HepG2 (cell line): Measurements from ENCODE around the gene RTRAF. TPM values are rescaled to one million over a fixed set of nuclear protein-coding genes. Genes with fewer than 3 reads are reported as not detected.

ENCODE experiments used
- ATAC-seq: fragments of 200-7000 bp; cut with Tn5 transposase; 3 replicates; pipeline ENCODE4 v1.9.1; 2020; ENCODE audit warnings: mild to moderate bottlenecking, moderate library complexity
- BruUV-seq: library from RNA; stranded (reverse); fragments of 400-500 nt; replicated peaks from 2 replicates; lab custom pipeline; 2021; lab: Mats Ljungman, UMichigan
- CTCF ChIA-PET: fragments of 300-600 bp; formaldehyde crosslinking; extraction: SDS; loops from one replicate; lab custom pipeline; 2021; ENCODE audit warnings: low total read pairs, inconsistent platforms, low intra/inter-chr PET ratio; lab: Yijun Ruan, JAX
- POLR2A ChIA-PET: fragments of 350-600 bp; sonication (Branson Sonifier 250); formaldehyde crosslinking; loops from one replicate; lab custom pipeline; 2020; ENCODE audit warnings: antibody characterized with exemption, inconsistent platforms; lab: Yijun Ruan, JAX
- DNase-seq: peaks from one replicate; pipeline ENCODE4 v3.0.0-alpha.2; 2015; ENCODE audit warnings: low spot score
- FAIRE-seq: peaks from 3 replicates; lab custom pipeline; 2011; peaks lifted over from hg19 to GRCh38; lab: Jason Lieb, UNC
- H2AFZ ChIP-seq: one replicate; pipeline ENCODE4 v1.6.1; 2011; ENCODE audit warnings: low read length, inconsistent platforms
- H3K27ac ChIP-seq: fragments of 300-600 bp; 3 replicates; pipeline ENCODE4 v1.8.0; 2011; ENCODE audit warnings: mixed run types, mild to moderate bottlenecking, mixed read lengths, low read length, inconsistent platforms; ENCODE audit not compliant: insufficient read depth; ENCODE audit errors: extremely low read length
- H3K27me3 ChIP-seq, 2 experiments: fragments of 200-600 bp in 1 of 2; 2 replicates in 1 of 2; 3 replicates in 1 of 2; pipeline versions ENCODE4 v1.6.0 to v1.8.0; 2011; ENCODE audit warnings: low read length in 2 of 2, mild to moderate bottlenecking in 2 of 2, moderate library complexity in 2 of 2, inconsistent platforms in 1 of 2; ENCODE audit not compliant: insufficient read depth in 2 of 2, control insufficient read depth in 1 of 2
- H3K36me3 ChIP-seq, 2 experiments: fragments of 200-600 bp in 1 of 2; replicated peaks in 1 of 2; 2 replicates in 1 of 2; 3 replicates in 1 of 2; pipeline versions ENCODE4 v1.5.1 to v1.8.0; 2011; ENCODE audit warnings: low read length in 2 of 2, inconsistent platforms in 1 of 2; ENCODE audit not compliant: insufficient read depth in 2 of 2, control insufficient read depth in 1 of 2
- H3K4me1 ChIP-seq: 2 replicates; pipeline ENCODE4 v1.5.1; 2012; ENCODE audit warnings: low read length, inconsistent platforms; ENCODE audit not compliant: insufficient read depth
- H3K4me2 ChIP-seq: 2 replicates; pipeline ENCODE4 v1.6.0; 2011; ENCODE audit warnings: low read depth, low read length, inconsistent platforms
- H3K4me3 ChIP-seq, 3 experiments: fragments of 200-600 bp in 1 of 3; sonication (generic), shearing (Covaris generic) in 1 of 3; replicated peaks in 1 of 3; 2 replicates each; pipeline ENCODE4 v1.5.1; 2011 to 2016; ENCODE audit warnings: low read length in 3 of 3, inconsistent platforms in 2 of 3, low read depth in 2 of 3, mild to moderate bottlenecking in 2 of 3, control low read depth in 1 of 3, mixed read lengths in 1 of 3; ENCODE audit not compliant: insufficient read depth in 1 of 3
- H3K79me2 ChIP-seq: one replicate; pipeline ENCODE4 v1.6.1; 2011; ENCODE audit warnings: low read length, inconsistent platforms; ENCODE audit not compliant: insufficient read depth
- H3K9ac ChIP-seq: 2 replicates; pipeline ENCODE4 v1.6.0; 2011; ENCODE audit warnings: mild to moderate bottlenecking, low read depth, low read length, inconsistent platforms; ENCODE audit not compliant: insufficient read depth
- H3K9me3 ChIP-seq: 2 replicates; pipeline ENCODE4 v1.5.1; 2012; ENCODE audit warnings: mild to moderate bottlenecking, low read length
- H4K20me1 ChIP-seq: 2 replicates; pipeline ENCODE4 v1.6.0; 2011; ENCODE audit warnings: inconsistent platforms, mild to moderate bottlenecking, low read length, moderate library complexity; ENCODE audit not compliant: insufficient read depth
- CHCHD3 ChIP-seq: sonication (generic); formaldehyde crosslinking; IDR thresholded peaks from 2 replicates; pipeline ENCODE4 v1.8.0; 2022; ENCODE audit warnings: mild to moderate bottlenecking, missing genetic modification reagents, moderate library complexity
- HNF4A ChIP-seq: sonication (generic); formaldehyde crosslinking; IDR thresholded peaks from 2 replicates; pipeline ENCODE4 v1.4.0; 2020; ENCODE audit warnings: missing genetic modification reagents
- HNF4G ChIP-seq, 2 experiments: sonication (generic) in 1 of 2; formaldehyde crosslinking in 1 of 2; IDR thresholded peaks; 2 replicates each; pipeline versions ENCODE4 v1.4.0 to v1.6.1; 2011 to 2020; ENCODE audit warnings: borderline replicate concordance in 2 of 2, low read depth in 2 of 2, mild to moderate bottlenecking in 2 of 2, low read length in 1 of 2, missing genetic modification reagents in 1 of 2, moderate library complexity in 1 of 2
- KLF16 ChIP-seq, 2 experiments: sonication (generic) in 1 of 2; formaldehyde crosslinking in 1 of 2; IDR thresholded peaks; 2 replicates each; pipeline versions ENCODE4 v1.6.1 to v1.8.0; 2016 to 2023; ENCODE audit warnings: missing genetic modification reagents in 2 of 2, missing compliant biosample characterization in 1 of 2
- NFIC ChIP-seq: IDR thresholded peaks from 2 replicates; pipeline ENCODE4 v1.6.1; 2012; ENCODE audit warnings: mild to moderate bottlenecking, low read length, inconsistent platforms
- THAP9 ChIP-seq: sonication (generic); formaldehyde crosslinking; IDR thresholded peaks from 2 replicates; pipeline ENCODE4; 2020; ENCODE audit warnings: missing genetic modification reagents, mild to moderate bottlenecking, borderline replicate concordance
- ZSCAN12 ChIP-seq: sonication (generic); formaldehyde crosslinking; IDR thresholded peaks from 2 replicates; pipeline ENCODE4 v1.9.0; 2021; ENCODE audit warnings: mild to moderate bottlenecking, missing genetic modification reagents
- ZSCAN30 ChIP-seq: sonication (generic); formaldehyde crosslinking; IDR thresholded peaks from 2 replicates; pipeline ENCODE4 v1.5.0; 2020; ENCODE audit warnings: mild to moderate bottlenecking, missing genetic modification reagents
- WGBS: methylation state at CpG from one replicate; pipeline ENCODE4 v1.1.6; 2017; ENCODE audit warnings: low lambda C conversion rate; 5-methylcytosine and 5-hydroxymethylcytosine counted together
- in situ Hi-C: cut with HindIII; loops from 2 replicates; pipeline ENCODE4 v1.10.0; 2017; ENCODE audit warnings: low pct_unique_long_range_greater_than_20kb; ENCODE audit not compliant: extremely low pct_ligation_motif_present
- intact Hi-C: fragments of 100-400 bp; cut with micrococcal nuclease; formaldehyde crosslinking; loops from one replicate; pipeline ENCODE4 v1.10.0; 2022; ENCODE audit not compliant: unreplicated experiment
- polyA plus RNA-seq, 8 experiments: library from polyadenylated mRNA; depleted of rRNA in 3 of 8; stranded (reverse) in 7 of 8; unstranded in 1 of 8; fragments of >200 nt; fragmentation: Illumina TruSeq in 4 of 8; extraction: Trizol in 4 of 8; gene quantifications; 2 replicates each; pipeline versions ENCODE4 v1.2.1 to v1.2.3, GENCODE V29; 2011 to 2016; ENCODE audit warnings: low read depth in 4 of 8, missing spikeins in 1 of 8, mixed read lengths in 1 of 8; ENCODE audit not compliant: insufficient read depth in 1 of 8
- total RNA-seq, 5 experiments: library from RNA; depleted of rRNA; stranded (reverse); fragments of >200 nt; fragmentation: Illumina TruSeq; extraction: Trizol; gene quantifications; 2 replicates each; pipeline ENCODE4 v1.2.3, GENCODE V29; 2016; ENCODE audit warnings: low read depth in 1 of 5
- TF ChIP-seq, protein P1 (sequence below): IDR thresholded peaks from 2 replicates; pipeline ENCODE4 v1.6.1; 2016; ENCODE audit warnings: missing compliant biosample characterization, missing genetic modification reagents, borderline replicate concordance
- TF ChIP-seq, protein P2 (sequence below): IDR thresholded peaks from 2 replicates; pipeline ENCODE4 v1.6.1; 2012; ENCODE audit warnings: inconsistent platforms

Gene RTRAF
- total and polyA plus RNA-seq, 2 of the 13 experiments (the other 11 are each of a cell fraction or from before 2014, with no cell fraction given) = 137 to 258 TPM

DNA sequence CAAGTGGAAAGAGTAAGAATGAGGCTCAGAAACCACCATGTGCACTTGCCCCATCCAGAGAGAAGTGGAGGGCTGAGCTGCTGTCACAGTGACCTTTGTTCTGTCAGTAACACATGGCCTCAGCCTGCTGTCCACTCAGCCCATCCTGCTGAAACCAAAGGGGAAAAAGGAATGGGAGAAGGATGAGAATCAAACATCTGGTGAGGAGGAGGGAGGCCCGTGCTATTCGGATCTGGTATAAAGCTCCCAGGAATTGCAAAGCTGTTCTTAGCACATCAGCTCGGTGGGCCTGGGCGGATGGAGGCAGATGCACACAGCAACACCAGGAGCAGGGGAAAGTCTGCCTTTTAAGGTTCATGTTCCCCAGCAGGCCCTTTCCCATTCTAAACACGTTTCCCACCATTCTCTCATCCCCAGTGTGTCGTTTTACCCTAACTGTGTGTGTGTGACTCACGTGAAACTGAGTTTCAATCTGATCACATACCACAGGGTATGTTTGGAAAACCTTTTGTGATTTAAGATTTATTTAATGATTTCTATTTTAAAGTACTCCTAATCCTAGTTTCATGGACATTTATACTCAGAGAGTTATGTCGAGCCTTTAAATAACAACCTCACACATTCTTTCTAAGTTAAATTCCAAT is 36.8 kb downstream of the RTRAF start:
- 47% methylated on average over 8 of the region's 8 CpGs for WGBS

GRCh38 chr14:52026901-52027300 is 37.6 kb downstream of the RTRAF start:
- WGBS = 63% methylated on average over 10 of the region's 10 CpGs
- Histone ChIP-seq H3K36me3 (no peaks in the 10 kb centered on the region), H3K4me1 (no peaks in the 10 kb centered on the region), H2AFZ (no peak overlapping the region), H3K79me2 (no peaks in the 10 kb centered on the region), H3K27me3 (0 out of 5 replicates have a peak, but pooled peaks cover 0 to 3% of the 10 kb centered on the region in 2 experiments), H3K27ac (no peak overlapping the region), H3K9me3 (no peaks in the 10 kb centered on the region), H3K4me3 (no peak overlapping the region), H4K20me1 (no peaks in the 10 kb centered on the region), H3K9ac (no peak overlapping the region), H3K4me2 (no peak overlapping the region)
- no TSS peak for BruUV-seq
- FAIRE-seq (no peak), ATAC-seq (no peak), DNase-seq (no peak)
- in situ Hi-C loops = no loop called here
- intact Hi-C loops = no loop called here
- POLR2A ChIA-PET = no interaction called here
- CTCF ChIA-PET = no interaction called here
- TF ChIP-seq CHCHD3 (CRISPR knock-in tag) (no peak), KLF16 (CRISPR knock-in tag; IDR thresholded peaks at IDR 0.05) (no peak), THAP9 (CRISPR knock-in tag) (no peak)
- TF ChIP-seq, protein P1, sequence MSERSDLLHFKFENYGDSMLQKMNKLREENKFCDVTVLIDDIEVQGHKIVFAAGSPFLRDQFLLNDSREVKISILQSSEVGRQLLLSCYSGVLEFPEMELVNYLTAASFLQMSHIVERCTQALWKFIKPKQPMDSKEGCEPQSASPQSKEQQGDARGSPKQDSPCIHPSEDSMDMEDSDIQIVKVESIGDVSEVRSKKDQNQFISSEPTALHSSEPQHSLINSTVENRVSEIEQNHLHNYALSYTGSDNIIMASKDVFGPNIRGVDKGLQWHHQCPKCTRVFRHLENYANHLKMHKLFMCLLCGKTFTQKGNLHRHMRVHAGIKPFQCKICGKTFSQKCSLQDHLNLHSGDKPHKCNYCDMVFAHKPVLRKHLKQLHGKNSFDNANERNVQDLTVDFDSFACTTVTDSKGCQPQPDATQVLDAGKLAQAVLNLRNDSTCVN (CRISPR knock-in tag) = no peak

More for the DNA sequence above, 36.8 kb downstream of the RTRAF start:
- no peaks in the 10 kb centered on the region for H3K79me2 ChIP-seq
- peak; percentile 37; the same call in 1 of the 2 replicates for TF ChIP-seq HNF4A (CRISPR knock-in tag)
- TF ChIP-seq HNF4G (IDR thresholded peaks at IDR 0.05; ENCODE audit: borderline replicate concordance, low read depth, low read length) = 0 out of 2 replicates have a peak, but pooled peaks have one; percentile 34
- no peak for TF ChIP-seq HNF4G (CRISPR knock-in tag; IDR thresholded peaks at IDR 0.05; ENCODE audit: borderline replicate concordance, low read depth)
- TF ChIP-seq, protein P2, sequence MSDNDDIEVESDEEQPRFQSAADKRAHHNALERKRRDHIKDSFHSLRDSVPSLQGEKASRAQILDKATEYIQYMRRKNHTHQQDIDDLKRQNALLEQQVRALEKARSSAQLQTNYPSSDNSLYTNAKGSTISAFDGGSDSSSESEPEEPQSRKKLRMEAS = 0 out of 2 replicates have a peak, but pooled peaks have one; percentile 15
- no peak for TF ChIP-seq NFIC
- TF ChIP-seq ZSCAN12 = no peak
- TF ChIP-seq ZSCAN30 (CRISPR knock-in tag) = no peak
- H3K4me2 ChIP-seq = no peak overlapping the region
- in situ Hi-C loops = no loop called here
- H3K9me3 ChIP-seq = no peaks in the 10 kb centered on the region
- no TSS peak for BruUV-seq
- intact Hi-C loops = no loop called here
- DNase-seq (no peak), FAIRE-seq (no peak), ATAC-seq (peak; percentile 75)
- no peak overlapping the region for H2AFZ ChIP-seq
- H3K4me3 ChIP-seq = no peak overlapping the region
- no peak overlapping the region for H3K27ac ChIP-seq
- POLR2A ChIA-PET = no interaction called here
- H4K20me1 ChIP-seq = no peaks in the 10 kb centered on the region
- 0 out of 5 replicates have a peak, but pooled peaks cover 0 to 3% of the 10 kb centered on the region in 2 experiments for H3K27me3 ChIP-seq
- H3K36me3 ChIP-seq = no peaks in the 10 kb centered on the region
- H3K9ac ChIP-seq = no peak overlapping the region
- CTCF ChIA-PET = no interaction called here
- no peaks in the 10 kb centered on the region for H3K4me1 ChIP-seq
